ENCODE measurements around the gene ZNF564.

DNA sequence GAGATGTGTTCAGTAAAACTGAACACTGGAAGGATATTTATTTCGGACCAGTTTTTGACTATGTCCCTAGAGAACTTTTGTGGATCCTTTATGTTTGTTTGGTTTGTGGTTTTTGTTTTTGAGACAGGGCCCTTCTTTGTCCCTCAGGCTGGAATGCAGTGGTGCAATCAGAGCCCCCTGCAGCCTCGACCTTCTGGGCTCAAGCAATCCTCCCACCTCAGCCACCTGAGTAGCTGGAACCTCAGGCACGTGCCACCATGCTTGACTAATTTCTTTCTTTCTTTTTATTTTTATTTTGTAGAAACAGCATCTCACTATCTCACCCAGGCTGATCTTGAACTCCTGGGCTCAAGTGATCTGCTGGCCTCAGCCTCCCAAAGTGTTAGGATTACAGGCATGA, 65.7 kb downstream of the ZNF564 start:
- TF ChIP-seq EP300 (IDR thresholded peaks at IDR 0.05; ENCODE audit: low read depth) (no peak), POLR2A (IDR thresholded peaks at IDR 0.05) (no peak), POLR2AphosphoS5 (IDR thresholded peaks at IDR 0.05) (no peak)
- TF ChIP-seq, protein P1, sequence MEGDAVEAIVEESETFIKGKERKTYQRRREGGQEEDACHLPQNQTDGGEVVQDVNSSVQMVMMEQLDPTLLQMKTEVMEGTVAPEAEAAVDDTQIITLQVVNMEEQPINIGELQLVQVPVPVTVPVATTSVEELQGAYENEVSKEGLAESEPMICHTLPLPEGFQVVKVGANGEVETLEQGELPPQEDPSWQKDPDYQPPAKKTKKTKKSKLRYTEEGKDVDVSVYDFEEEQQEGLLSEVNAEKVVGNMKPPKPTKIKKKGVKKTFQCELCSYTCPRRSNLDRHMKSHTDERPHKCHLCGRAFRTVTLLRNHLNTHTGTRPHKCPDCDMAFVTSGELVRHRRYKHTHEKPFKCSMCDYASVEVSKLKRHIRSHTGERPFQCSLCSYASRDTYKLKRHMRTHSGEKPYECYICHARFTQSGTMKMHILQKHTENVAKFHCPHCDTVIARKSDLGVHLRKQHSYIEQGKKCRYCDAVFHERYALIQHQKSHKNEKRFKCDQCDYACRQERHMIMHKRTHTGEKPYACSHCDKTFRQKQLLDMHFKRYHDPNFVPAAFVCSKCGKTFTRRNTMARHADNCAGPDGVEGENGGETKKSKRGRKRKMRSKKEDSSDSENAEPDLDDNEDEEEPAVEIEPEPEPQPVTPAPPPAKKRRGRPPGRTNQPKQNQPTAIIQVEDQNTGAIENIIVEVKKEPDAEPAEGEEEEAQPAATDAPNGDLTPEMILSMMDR (IDR thresholded peaks at IDR 0.05) = no peak
